ENCODE results near the gene LNX2.

DNA sequence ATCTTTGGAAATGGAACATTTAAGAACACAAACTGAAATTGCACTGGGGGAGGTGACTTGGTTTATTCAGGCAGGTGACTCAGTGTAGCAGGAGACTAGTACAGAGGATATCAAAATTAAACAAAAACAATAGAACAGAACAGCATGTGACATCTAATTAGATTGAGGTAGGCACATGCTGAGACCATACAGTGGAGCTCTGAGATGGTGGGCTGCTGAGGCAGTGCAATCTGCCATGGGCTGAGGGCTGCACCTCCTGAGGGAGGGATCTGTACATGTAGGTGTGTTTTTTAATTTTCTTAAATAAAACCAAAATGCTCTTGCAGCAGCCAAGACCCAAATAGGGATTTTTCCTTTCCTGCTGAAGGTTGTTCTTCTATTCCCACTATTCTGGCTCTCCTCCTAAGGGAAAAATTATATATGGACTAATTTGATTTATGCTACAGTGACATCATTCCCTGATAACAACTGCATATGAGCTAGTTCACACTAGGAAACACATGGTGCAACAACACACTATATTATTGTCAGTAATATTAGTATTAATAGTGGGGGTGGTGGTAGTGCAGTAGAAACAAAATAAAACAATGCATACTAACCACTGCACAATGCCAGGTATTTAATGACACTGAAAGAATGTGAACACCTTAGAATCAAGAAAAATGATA is 48.0 kb downstream of the LNX2 start:
- TF ChIP-seq, protein P1, sequence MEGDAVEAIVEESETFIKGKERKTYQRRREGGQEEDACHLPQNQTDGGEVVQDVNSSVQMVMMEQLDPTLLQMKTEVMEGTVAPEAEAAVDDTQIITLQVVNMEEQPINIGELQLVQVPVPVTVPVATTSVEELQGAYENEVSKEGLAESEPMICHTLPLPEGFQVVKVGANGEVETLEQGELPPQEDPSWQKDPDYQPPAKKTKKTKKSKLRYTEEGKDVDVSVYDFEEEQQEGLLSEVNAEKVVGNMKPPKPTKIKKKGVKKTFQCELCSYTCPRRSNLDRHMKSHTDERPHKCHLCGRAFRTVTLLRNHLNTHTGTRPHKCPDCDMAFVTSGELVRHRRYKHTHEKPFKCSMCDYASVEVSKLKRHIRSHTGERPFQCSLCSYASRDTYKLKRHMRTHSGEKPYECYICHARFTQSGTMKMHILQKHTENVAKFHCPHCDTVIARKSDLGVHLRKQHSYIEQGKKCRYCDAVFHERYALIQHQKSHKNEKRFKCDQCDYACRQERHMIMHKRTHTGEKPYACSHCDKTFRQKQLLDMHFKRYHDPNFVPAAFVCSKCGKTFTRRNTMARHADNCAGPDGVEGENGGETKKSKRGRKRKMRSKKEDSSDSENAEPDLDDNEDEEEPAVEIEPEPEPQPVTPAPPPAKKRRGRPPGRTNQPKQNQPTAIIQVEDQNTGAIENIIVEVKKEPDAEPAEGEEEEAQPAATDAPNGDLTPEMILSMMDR (IDR thresholded peaks at IDR 0.05), result no peak
- no peak for TF ChIP-seq POLR2A (IDR thresholded peaks at IDR 0.05)

All from thyroid gland (tissue), 4 donors.